Liver (tissue), 3 donors: Measurements from ENCODE around the gene NRM.

Experiments
- CTCF ChIP-seq: fragments of 150-350 bp; IDR thresholded peaks from 2 replicates; pipeline ENCODE4 v1.5.1; 2017; ENCODE audit warnings: improper control_type of control experiment, low read depth, low read length; ENCODE audit not compliant: missing input control
- EGR1 ChIP-seq, 2 donors: IDR thresholded peaks; 2 replicates each; pipeline ENCODE4 v1.6.1; 2016 to 2018; ENCODE audit warnings: antibody characterized with exemption in 2 of 2, low read depth in 2 of 2
- JUND ChIP-seq, 2 donors: IDR thresholded peaks; 2 replicates each; pipeline ENCODE4 v1.6.1; 2016; ENCODE audit warnings: antibody characterized with exemption in 2 of 2
- RXRA ChIP-seq, 2 donors: IDR thresholded peaks; 2 replicates each; pipeline ENCODE4 v1.6.1; 2017 to 2018; ENCODE audit warnings: antibody characterized with exemption in 2 of 2, mild to moderate bottlenecking in 1 of 2
- TAF1 ChIP-seq: conservative IDR thresholded peaks from 2 replicates; pipeline ENCODE4 v1.6.1; 2016; ENCODE audit warnings: antibody characterized with exemption, mild to moderate bottlenecking
- YY1 ChIP-seq: IDR thresholded peaks from 2 replicates; pipeline ENCODE4 v1.6.1; 2016; ENCODE audit warnings: antibody characterized with exemption, mild to moderate bottlenecking
- TF ChIP-seq, protein P1 (sequence below): IDR thresholded peaks from 2 replicates; pipeline ENCODE4 v1.6.1; 2016; ENCODE audit warnings: antibody characterized with exemption
- TF ChIP-seq, protein P2 (sequence below): IDR thresholded peaks from 2 replicates; pipeline ENCODE4 v1.6.1; 2016; ENCODE audit warnings: antibody characterized with exemption, mild to moderate bottlenecking
- TF ChIP-seq, protein P3 (sequence below): IDR thresholded peaks from 2 replicates; pipeline ENCODE4 v1.6.1; 2016; ENCODE audit warnings: antibody characterized with exemption
- donor health status: healthy.
- donor health status: healthy.

DNA sequence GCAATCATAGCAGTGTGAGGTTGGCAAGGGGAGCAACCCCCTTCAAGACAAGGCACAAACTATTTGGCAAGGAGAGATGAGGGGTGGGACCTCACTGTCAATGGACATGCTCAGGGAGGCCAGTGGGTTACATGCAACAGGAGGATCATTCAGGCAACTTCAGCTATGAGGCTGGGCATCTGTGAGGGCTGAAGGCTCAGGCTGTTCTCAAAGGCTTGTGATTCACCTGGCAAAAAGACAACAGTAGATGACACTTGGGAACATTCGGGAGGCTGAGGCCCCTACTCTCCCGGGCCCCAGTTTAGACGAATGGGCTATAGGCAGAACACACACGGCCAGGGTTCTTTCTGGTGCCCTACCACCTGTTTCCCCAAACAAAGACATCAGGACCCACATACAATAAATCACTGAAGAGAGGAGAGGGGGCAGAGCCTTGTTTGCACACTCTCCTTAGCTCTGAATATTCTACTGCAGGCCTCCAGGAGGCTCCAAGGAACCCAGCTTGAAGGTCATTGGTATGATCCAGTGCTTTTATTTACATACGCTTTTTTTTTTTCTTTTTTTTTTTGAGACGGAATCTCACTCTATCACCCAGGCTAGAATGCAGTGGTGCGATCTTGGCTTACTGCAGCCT lies 37.3 kb upstream of the NRM start:
- no peak for TF ChIP-seq CTCF
- TF ChIP-seq, protein P1, sequence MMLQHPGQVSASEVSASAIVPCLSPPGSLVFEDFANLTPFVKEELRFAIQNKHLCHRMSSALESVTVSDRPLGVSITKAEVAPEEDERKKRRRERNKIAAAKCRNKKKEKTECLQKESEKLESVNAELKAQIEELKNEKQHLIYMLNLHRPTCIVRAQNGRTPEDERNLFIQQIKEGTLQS, result no peak
- TF ChIP-seq EGR1 (IDR thresholded peaks at IDR 0.05; ENCODE audit: low read depth in 2 of 2), result no peak
- no peak for TF ChIP-seq TAF1
- TF ChIP-seq RXRA (IDR thresholded peaks at IDR 0.05), result no peak
- TF ChIP-seq, protein P2, sequence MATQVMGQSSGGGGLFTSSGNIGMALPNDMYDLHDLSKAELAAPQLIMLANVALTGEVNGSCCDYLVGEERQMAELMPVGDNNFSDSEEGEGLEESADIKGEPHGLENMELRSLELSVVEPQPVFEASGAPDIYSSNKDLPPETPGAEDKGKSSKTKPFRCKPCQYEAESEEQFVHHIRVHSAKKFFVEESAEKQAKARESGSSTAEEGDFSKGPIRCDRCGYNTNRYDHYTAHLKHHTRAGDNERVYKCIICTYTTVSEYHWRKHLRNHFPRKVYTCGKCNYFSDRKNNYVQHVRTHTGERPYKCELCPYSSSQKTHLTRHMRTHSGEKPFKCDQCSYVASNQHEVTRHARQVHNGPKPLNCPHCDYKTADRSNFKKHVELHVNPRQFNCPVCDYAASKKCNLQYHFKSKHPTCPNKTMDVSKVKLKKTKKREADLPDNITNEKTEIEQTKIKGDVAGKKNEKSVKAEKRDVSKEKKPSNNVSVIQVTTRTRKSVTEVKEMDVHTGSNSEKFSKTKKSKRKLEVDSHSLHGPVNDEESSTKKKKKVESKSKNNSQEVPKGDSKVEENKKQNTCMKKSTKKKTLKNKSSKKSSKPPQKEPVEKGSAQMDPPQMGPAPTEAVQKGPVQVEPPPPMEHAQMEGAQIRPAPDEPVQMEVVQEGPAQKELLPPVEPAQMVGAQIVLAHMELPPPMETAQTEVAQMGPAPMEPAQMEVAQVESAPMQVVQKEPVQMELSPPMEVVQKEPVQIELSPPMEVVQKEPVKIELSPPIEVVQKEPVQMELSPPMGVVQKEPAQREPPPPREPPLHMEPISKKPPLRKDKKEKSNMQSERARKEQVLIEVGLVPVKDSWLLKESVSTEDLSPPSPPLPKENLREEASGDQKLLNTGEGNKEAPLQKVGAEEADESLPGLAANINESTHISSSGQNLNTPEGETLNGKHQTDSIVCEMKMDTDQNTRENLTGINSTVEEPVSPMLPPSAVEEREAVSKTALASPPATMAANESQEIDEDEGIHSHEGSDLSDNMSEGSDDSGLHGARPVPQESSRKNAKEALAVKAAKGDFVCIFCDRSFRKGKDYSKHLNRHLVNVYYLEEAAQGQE, result no peak
- TF ChIP-seq JUND (IDR thresholded peaks at IDR 0.05), result no peak
- TF ChIP-seq, protein P3, sequence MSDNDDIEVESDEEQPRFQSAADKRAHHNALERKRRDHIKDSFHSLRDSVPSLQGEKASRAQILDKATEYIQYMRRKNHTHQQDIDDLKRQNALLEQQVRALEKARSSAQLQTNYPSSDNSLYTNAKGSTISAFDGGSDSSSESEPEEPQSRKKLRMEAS, result no peak
- TF ChIP-seq YY1, result no peak
